Activated CD8-positive, alpha-beta memory T cell treated with anti-CD3 and anti-CD28 coated beads for 48 hours (primary cell): ENCODE data around the gene ZNF316.
"Not testable (repeated sequence)": the region's sequence is repeated elsewhere in the genome, so short reads cannot be mapped to it uniquely, and the experiment has no call there.

Source experiments
- DNase-seq, 3 experiments: peaks; one replicate each; pipeline ENCODE4 v3.0.0-alpha.2; 2020; ENCODE audit warnings: low read depth in 2 of 3, low spot score in 2 of 3

The ZNF316 gene

GRCh38 chr7:6621195-6622133 lies 15.7 kb upstream of the ZNF316 start:
- no peak for DNase-seq

- no peak for DNase-seq
These were observed 14.9 kb upstream of the ZNF316 start for GRCh38 chr7:6622134-6622710.

DNA sequence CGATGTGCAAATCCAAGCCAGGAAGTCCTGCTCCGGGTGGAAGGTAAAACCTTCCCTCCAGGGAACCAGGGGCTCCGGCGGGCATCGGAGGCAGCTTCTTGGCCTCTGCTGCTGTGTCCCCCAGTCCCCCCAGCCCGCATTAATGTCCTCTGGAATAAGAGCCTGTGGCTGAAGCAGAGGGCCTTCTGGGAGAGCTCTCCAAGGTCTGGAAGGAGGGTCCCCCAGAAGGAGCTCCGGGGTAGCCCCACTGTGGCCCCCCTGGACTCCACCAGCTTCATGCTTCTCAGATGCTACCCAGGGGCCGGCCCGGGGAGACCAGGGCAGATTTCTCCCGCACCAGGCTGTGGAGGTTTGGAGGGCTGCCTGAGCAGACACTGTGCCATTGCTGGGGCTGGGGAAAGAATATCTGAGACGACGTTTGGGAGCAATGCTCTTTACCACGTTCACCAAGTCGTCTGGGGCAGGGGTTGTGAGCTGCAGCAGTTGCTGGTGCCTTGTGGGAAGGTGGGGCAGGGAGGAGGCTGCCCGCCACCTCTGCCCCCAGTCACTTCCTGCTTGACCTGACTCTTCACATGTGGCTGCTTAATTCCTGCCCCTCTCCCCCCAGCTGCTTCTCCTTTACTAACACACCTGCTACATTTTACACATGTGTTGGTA lies 13.4 kb upstream of the ZNF316 start:
- no peak for DNase-seq

DNA sequence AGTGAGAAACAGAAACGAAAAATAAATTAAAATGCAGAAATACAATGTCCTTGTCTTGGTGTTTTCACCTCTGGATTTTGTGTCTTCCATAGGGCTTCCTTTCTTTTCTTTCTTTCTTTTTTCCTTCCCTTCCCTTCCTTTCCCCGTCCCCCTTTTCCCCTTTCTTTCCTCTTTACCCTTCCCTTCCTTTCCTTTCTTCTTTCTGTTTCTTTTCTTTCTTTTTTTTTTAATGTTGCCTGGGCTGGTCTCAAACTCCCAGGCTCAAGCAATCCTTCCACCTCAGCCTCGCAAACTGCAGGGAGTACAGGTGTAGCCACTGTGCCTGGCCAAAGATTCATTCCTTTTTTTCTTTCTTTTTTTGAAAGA lies 12.9 kb upstream of the ZNF316 start:
- DNase-seq, result no peak

DNA sequence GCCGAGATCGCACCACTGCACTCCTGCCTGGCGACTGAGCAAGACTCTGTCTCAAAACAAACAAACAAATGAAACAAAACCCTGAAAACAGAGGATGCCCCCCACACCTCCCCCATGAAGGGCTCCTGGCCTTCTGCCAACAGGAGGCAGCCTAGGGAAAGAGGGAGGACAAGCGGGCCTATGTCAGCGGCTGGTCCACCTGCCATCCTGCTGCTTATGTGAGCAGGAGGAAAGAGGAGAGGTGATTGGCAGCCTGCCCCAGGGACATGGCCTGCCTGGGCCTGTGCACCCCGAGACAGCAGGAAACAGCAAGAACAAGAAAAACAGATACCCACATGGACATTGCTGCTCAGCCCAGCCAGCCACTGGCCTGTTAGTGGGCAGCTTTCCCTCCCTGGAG lies 9.1 kb upstream of the ZNF316 start:
- no peak for DNase-seq

DNA sequence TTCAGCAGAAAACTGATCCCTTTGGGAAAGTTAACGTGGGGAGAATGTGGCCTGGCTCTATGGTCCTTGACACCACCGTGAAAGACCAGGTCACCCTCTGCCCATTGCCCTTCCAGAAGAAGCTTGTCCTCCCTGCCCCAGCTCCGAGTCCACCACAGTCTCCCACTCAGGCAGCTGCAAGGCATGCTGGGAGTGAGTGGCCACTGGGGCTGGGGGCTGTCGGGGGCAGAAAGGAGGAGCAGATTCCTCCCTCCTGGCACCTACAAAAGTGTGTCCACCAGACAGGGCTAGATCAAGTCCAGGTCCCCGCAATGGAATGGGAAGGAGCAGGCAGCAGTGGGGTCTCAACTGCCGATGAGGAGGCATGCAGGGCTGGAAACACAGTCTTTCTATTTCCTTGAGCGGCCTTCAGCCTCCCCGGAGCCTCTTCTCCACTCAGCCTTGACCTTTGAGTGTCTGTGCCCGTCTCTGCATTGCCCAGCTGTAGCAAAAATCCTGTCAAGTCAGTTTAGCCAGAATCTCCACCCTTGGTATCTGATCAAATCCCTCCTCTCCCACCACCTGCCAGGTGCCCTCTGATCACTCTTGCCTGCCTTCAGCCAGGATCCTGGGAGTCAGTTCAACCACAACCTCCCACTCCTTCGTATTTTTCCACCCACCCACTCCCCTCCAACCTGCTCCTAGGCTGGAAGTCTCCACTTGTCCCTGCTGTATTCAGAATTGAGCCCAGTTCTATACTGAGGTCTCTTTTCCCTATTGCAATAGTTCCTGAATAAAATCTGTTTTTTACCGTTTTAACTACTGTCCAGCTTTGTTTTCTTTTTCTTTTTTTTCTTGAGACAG lies 6.9 kb upstream of the ZNF316 start:
- DNase-seq, result no peak

GRCh38 chr7:6631605-6632004 lies 5.5 kb upstream of the ZNF316 start:
- DNase-seq, result no peak

- DNase-seq, result no peak
These were observed 3.1 kb upstream of the ZNF316 start for GRCh38 chr7:6634021-6634420.

GRCh38 chr7:6634971-6635370 lies 2.1 kb upstream of the ZNF316 start:
- DNase-seq, result not testable (repeated sequence)

GRCh38 chr7:6637544-6638229 lies 569 bp downstream of the ZNF316 start:
- DNase-seq, result peak in 2 of 3 experiments; percentile 37 to 49

DNA sequence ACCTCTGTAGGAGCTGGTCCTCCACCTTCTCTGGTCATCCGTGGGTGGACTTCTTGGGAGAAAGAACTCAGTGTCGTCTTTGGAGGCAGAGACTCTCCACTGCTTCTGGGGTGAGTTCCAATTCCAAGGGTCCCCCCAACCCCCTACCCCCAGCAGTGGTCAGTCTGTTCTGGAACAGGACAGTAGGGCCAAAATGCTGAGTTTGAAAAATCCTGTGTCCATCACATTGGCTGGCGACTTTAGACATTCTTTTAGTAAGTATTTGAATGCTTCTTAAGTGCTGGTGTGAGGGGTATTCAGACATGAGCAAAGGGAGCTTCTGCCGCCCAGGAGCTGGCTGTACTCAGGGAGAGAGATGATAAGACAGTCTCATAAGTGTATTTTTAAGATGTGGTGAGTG lies 1.9 kb downstream of the ZNF316 start:
- DNase-seq, result no peak

DNA sequence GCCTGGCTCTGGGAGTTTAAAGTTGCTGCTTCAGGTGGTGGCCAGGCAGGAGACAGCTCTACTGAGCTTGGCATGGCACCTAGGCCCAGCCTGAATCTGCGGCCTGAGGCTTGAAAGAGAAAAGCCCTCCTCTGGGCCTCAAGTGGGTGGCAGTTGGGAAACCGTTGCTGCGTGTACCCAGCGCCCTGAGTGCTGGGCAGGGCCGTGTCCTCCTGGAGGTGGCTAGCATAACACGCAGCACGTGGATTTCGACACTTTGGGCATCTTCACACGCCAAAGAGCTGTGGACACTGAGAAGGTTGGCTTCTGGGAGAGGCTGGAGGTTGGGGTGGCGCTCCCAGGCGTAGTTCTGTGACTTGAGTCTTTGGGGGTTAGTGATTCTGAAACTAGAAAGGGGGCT lies 2.5 kb downstream of the ZNF316 start:
- DNase-seq, result no peak

- no peak for DNase-seq
These were observed 3.2 kb downstream of the ZNF316 start for GRCh38 chr7:6640246-6640721.

DNA sequence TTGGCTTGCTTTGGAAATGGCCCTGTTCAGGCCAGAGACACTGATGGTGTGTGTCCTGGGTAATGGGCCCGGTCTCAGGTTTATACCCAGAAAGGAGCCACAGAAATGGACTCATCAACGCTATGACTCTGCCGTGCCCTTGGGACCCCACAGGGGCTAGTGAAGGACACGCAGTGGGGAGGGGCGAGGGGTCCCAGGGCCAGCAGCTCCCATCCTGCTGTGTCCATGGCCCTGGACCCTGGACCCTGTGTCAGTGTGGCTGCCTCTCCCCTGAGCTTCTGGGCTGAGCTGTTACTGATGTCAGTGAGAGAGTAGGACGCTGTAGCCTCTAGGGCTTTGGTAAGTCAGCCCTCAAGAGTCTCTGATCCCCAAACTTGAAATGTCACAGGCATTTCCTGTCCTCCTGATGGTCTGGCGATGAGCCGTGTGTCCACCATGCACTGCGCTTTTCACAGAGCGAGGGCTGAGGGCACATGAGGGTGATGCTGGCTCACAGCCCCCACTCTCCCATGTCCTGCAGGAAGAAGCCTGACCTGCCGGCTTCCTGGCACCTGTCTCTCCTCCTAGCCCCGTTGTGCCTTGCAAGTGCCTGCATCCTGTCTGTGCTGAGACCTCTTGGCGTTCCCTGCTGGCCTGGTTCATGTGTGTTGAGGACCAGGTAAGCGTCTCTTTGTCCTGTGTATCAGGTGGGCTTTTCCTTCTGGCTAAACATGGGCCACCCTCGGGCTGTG lies 4.4 kb downstream of the ZNF316 start:
- no peak for DNase-seq

GRCh38 chr7:6642239-6642839 lies 5.2 kb downstream of the ZNF316 start:
- DNase-seq, result no peak

GRCh38 chr7:6642861-6643640 lies 5.9 kb downstream of the ZNF316 start:
- no peak for DNase-seq

DNA sequence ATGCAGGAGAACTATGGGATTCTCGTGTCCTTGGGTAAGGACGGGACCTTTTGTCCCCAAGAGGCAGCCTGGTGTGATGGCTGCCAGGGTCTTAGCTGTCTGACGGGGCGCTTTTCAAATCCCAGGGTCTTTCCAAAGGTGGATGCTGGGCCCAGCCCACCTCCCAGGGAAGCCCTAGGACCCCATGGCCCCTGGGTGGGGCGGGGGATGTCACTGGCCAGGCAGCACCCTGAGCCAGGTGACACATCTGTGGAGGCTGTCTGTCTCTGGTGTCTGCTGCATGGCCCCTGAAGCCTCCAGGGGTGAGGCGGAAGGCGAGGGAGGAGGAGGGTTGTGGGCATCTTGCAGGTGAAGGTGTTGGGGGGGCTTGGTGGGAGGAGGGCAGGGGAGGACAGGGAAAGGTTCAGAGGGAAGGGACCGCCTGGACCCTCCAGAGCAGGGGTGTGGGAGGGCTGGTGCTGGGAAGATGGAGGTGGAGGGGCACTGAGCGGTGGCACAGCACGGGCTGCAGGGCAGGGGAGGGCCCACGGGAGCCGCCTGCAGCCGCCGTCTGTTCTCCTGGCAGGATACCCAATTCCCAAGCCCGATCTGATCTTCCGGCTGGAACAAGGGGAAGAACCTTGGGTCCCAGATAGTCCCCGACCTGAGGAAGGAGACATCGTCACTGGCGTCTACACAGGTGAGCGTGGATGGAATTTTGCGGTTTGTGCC lies 7.0 kb downstream of the ZNF316 start:
- no peak for DNase-seq

DNA sequence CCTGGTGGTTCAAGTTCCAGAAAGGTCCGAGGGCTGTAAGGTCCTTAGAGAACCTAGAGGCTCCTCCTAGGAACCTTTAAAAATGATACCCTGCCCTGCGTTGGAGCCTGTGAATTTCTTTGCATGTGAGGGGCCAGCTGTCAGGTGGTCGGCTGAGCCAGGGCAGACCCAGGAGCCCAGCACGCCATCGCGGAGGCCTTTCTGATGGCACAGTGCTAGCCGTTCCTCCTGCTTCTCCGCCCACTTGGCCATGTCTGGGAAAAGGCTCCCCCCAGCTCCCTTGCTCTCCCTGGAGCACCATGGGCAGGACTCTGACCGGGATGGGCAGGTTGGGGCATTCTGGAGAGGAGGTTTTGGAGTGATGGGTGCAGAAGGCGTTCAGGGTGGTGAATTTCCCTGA lies 7.6 kb downstream of the ZNF316 start:
- DNase-seq, result no peak
